ENCODE data around the gene WDR74. TPM values are rescaled to one million over a fixed set of nuclear protein-coding genes. Genes with fewer than 3 reads are reported as not detected.

The WDR74 gene
- total and polyA plus RNA-seq, 2 of the 13 experiments (the other 11 are each of a cell fraction or from before 2014, with no cell fraction given): 77.0 to 83.3 TPM

- TF ChIP-seq TCF7L2 (IDR thresholded peaks at IDR 0.05; ENCODE audit: low read depth, low read length): no peak
- peak; percentile 78; the same call in 1 of the 2 replicates for TF ChIP-seq ZNF598 (CRISPR knock-in tag; IDR thresholded peaks at IDR 0.05; ENCODE audit: borderline replicate concordance)
- 0 out of 2 replicates have a peak, but pooled peaks have one; percentile 75 for TF ChIP-seq FIP1L1 (IDR thresholded peaks at IDR 0.05; ENCODE audit: borderline replicate concordance, insufficient read depth, low read depth, low read length)
- peak; percentile 84; the same call in 1 of the 2 replicates for TF ChIP-seq TSC22D2 (CRISPR knock-in tag; IDR thresholded peaks at IDR 0.05; ENCODE audit: borderline replicate concordance)
- no peak; the same call in 1 of the 2 replicates for TF ChIP-seq RARG (CRISPR knock-in tag; IDR thresholded peaks at IDR 0.05; ENCODE audit: low read depth)
- TF ChIP-seq GATAD2A (CRISPR knock-in tag; IDR thresholded peaks at IDR 0.05): peak; percentile 17; the same call in 1 of the 2 replicates
- TF ChIP-seq ZBTB1 (CRISPR knock-in tag; IDR thresholded peaks at IDR 0.05; ENCODE audit: borderline replicate concordance): no peak
- no peak; the same call in 1 of the 2 replicates for TF ChIP-seq ZNF12 (CRISPR knock-in tag; IDR thresholded peaks at IDR 0.05)
- no peak for TF ChIP-seq MAFG (CRISPR knock-in tag; IDR thresholded peaks at IDR 0.05)
- peak; percentile 53; the same call in 1 of the 2 replicates for TF ChIP-seq ZNF251 (CRISPR knock-in tag; IDR thresholded peaks at IDR 0.05)
- TF ChIP-seq SRSF9 (IDR thresholded peaks at IDR 0.05; ENCODE audit: borderline replicate concordance, insufficient read depth, low read depth, low read length, poor library complexity, severe bottlenecking): no peak
- peak; percentile 93 for TF ChIP-seq TARDBP (CRISPR knock-in tag; IDR thresholded peaks at IDR 0.05)
- peak; percentile 63; the same call in 1 of the 2 replicates for TF ChIP-seq ZNF747 (CRISPR knock-in tag; IDR thresholded peaks at IDR 0.05; ENCODE audit: borderline replicate concordance)
- TF ChIP-seq, protein P1, sequence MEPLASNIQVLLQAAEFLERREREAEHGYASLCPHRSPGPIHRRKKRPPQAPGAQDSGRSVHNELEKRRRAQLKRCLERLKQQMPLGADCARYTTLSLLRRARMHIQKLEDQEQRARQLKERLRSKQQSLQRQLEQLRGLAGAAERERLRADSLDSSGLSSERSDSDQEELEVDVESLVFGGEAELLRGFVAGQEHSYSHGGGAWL (CRISPR knock-in tag; IDR thresholded peaks at IDR 0.05): peak; percentile 92
- TF ChIP-seq, protein P2, sequence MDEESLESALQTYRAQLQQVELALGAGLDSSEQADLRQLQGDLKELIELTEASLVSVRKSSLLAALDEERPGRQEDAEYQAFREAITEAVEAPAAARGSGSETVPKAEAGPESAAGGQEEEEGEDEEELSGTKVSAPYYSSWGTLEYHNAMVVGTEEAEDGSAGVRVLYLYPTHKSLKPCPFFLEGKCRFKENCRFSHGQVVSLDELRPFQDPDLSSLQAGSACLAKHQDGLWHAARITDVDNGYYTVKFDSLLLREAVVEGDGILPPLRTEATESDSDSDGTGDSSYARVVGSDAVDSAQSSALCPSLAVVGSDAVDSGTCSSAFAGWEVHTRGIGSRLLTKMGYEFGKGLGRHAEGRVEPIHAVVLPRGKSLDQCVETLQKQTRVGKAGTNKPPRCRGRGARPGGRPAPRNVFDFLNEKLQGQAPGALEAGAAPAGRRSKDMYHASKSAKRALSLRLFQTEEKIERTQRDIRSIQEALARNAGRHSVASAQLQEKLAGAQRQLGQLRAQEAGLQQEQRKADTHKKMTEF (CRISPR knock-in tag; IDR thresholded peaks at IDR 0.05): peak; percentile 95
- TF ChIP-seq SAP130 (CRISPR knock-in tag; IDR thresholded peaks at IDR 0.05; ENCODE audit: low read depth): peak; percentile 96
- peak; percentile 74 for TF ChIP-seq ZBED4 (CRISPR knock-in tag; IDR thresholded peaks at IDR 0.05; ENCODE audit: borderline replicate concordance)
- TF ChIP-seq, protein P3, sequence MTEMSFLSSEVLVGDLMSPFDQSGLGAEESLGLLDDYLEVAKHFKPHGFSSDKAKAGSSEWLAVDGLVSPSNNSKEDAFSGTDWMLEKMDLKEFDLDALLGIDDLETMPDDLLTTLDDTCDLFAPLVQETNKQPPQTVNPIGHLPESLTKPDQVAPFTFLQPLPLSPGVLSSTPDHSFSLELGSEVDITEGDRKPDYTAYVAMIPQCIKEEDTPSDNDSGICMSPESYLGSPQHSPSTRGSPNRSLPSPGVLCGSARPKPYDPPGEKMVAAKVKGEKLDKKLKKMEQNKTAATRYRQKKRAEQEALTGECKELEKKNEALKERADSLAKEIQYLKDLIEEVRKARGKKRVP (CRISPR knock-in tag; IDR thresholded peaks at IDR 0.05): peak in 1 of 2 experiments; percentile 62; a peak in 1 of 4 replicates
- TF ChIP-seq ZSCAN12 (CRISPR knock-in tag; IDR thresholded peaks at IDR 0.05): 0 out of 2 replicates have a peak, but pooled peaks have one; percentile 39
- TF ChIP-seq POLR2AphosphoS5 (IDR thresholded peaks at IDR 0.05; ENCODE audit: low read depth, low read length): peak; percentile 93
- no peak for TF ChIP-seq HNF4G (IDR thresholded peaks at IDR 0.05; ENCODE audit: borderline replicate concordance, low read depth, low read length)
- peak; percentile 14; the same call in 1 of the 2 replicates for TF ChIP-seq HNF4G (CRISPR knock-in tag; IDR thresholded peaks at IDR 0.05; ENCODE audit: borderline replicate concordance, low read depth)
- TF ChIP-seq NR2F2 (IDR thresholded peaks at IDR 0.05; ENCODE audit: borderline replicate concordance, low read depth): no peak
Measured at GRCh38 chr11:62787005-62787759, 52.2 kb downstream of the WDR74 start, which contains the start of gene TMEM179B (continued).

Measured in HepG2 (cell line).